Measurements from ENCODE around the gene GPR62.
A peak's percentile ranks its signal among the peaks of the same experiment; 100 is the strongest.

GPR62 gene

DNA sequence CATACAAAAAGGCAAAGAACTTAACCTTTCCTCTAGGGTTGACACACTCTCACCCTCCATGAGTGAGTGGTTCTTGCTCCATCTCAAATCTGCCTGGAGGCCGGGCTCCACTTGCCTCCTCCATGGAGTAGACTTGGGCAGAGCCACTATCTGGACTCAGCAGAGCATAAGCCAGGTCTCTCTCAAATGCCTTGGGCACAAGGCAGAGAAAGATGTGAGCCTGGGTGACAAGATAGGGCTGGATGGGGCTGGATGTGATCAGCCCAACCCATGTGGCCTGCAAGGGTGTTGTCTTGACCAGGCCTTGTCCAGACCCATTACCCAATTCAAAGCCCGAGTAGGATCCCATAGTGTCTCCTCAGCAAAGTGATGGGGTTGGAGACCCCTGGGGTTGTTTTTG, 44.7 kb downstream of the GPR62 start:
- Histone ChIP-seq H3K4me1 (ENCODE audit: control insufficient read depth in 1 of 2, insufficient read depth in 2 of 2, low read length in 2 of 2) (peaks cover 2 to 3% of the 10 kb centered on the region in 2 experiments), H3K4ac (ENCODE audit: low read depth, low read length) (no peak overlapping the region), H3K18ac (ENCODE audit: low read length) (no peak overlapping the region), H2BK120ac (ENCODE audit: insufficient read depth, low read length, poor library complexity) (no peak overlapping the region), H3K23ac (ENCODE audit: low read length) (no peak overlapping the region), H3K4me3 (ENCODE audit: low read depth, low read length) (peak overlapping the region; percentile 11), H3K14ac (ENCODE audit: low read length) (no peak overlapping the region), H4K12ac (ENCODE audit: low read depth, low read length) (no peak overlapping the region), H4K91ac (ENCODE audit: low read depth, low read length) (no peak overlapping the region), H3K27me3 (ENCODE audit: insufficient read depth, low read length) (no peaks in the 10 kb centered on the region), H2AK5ac (ENCODE audit: low read length) (no peak overlapping the region), H3K36me3 (ENCODE audit: control insufficient read depth in 1 of 2, insufficient read depth in 2 of 2, low read length in 2 of 2) (no peaks in the 10 kb centered on the region), H3K4me2 (ENCODE audit: low read length) (no peak overlapping the region), H2BK5ac (ENCODE audit: low read depth, low read length, poor library complexity) (no peak overlapping the region), H3K79me2 (ENCODE audit: control insufficient read depth, insufficient read depth, low read length, poor library complexity) (peaks cover 7% of the 10 kb centered on the region), H4K8ac (ENCODE audit: low read depth, low read length) (no peak overlapping the region), H3K9ac (ENCODE audit: low read length) (no peak overlapping the region), H3K9me3 (ENCODE audit: insufficient read depth, low read depth, low read length) (no peaks in the 10 kb centered on the region), H3K27ac (ENCODE audit: low read depth, low read length) (no peak overlapping the region), H3K79me1 (ENCODE audit: low read length) (peaks cover 8% of the 10 kb centered on the region), H2AFZ (ENCODE audit: insufficient read depth, low read length, poor library complexity) (no peak overlapping the region), H2BK12ac (ENCODE audit: low read length) (no peak overlapping the region)
- WGBS (ENCODE audit: extremely low coverage, insufficient coverage, insufficient read length), result no CpG with 5 or more reads among the region's 2 CpGs
- DNase-seq, result no peak

DNA sequence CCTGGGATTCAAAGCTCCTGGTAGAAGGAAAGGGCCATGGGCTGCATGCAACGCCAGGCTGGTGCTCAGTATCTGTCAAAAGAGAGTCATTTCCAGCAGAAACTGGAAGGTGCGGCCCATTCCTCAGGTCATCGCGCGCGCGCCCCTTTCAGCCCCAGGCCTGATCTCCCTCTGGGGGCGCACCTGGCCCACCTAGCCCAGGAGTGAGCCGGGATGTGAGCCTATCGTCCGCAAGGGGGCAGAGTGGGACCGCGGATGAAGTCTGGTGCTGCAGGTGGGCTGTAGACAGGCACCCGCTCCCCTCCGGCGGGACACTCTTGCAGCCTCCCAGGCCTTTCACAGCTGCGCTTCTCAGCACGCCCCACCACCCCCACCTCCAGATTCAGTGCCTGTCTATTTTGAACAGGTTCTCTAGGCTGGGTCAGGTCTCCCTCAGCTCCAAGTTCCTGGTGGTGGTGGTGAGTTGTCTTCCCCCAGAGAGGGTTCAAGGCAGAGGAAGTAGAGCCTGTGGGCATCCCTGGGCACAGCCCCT, 46.3 kb downstream of the GPR62 start:
- H4K12ac ChIP-seq (ENCODE audit: low read depth, low read length), result no peak overlapping the region
- H3K27ac ChIP-seq (ENCODE audit: low read depth, low read length), result no peak overlapping the region
- no peak overlapping the region for H3K4me3 ChIP-seq (ENCODE audit: low read depth, low read length)
- no CpG with 5 or more reads among the region's 18 CpGs for WGBS (ENCODE audit: extremely low coverage, insufficient coverage, insufficient read length)
- H3K4me1 ChIP-seq (ENCODE audit: control insufficient read depth in 1 of 2, insufficient read depth in 2 of 2, low read length in 2 of 2), result peaks cover 10% of the 10 kb centered on the region in 2 experiments
- H3K79me1 ChIP-seq (ENCODE audit: low read length), result no peaks in the 10 kb centered on the region
- no peaks in the 10 kb centered on the region for H3K9me3 ChIP-seq (ENCODE audit: insufficient read depth, low read depth, low read length)
- no peak overlapping the region for H2BK5ac ChIP-seq (ENCODE audit: low read depth, low read length, poor library complexity)
- no peaks in the 10 kb centered on the region for H3K79me2 ChIP-seq (ENCODE audit: control insufficient read depth, insufficient read depth, low read length, poor library complexity)
- H3K27me3 ChIP-seq (ENCODE audit: insufficient read depth, low read length), result no peaks in the 10 kb centered on the region
- H3K4ac ChIP-seq (ENCODE audit: low read depth, low read length), result no peak overlapping the region
- no peak overlapping the region for H4K91ac ChIP-seq (ENCODE audit: low read depth, low read length)
- H3K23ac ChIP-seq (ENCODE audit: low read length), result no peak overlapping the region
- no peak overlapping the region for H4K8ac ChIP-seq (ENCODE audit: low read depth, low read length)
- H3K36me3 ChIP-seq (ENCODE audit: control insufficient read depth in 1 of 2, insufficient read depth in 2 of 2, low read length in 2 of 2), result no peaks in the 10 kb centered on the region
- H2BK12ac ChIP-seq (ENCODE audit: low read length), result no peak overlapping the region
- no peak overlapping the region for H3K14ac ChIP-seq (ENCODE audit: low read length)
- no peak overlapping the region for H2BK120ac ChIP-seq (ENCODE audit: insufficient read depth, low read length, poor library complexity)
- H3K4me2 ChIP-seq (ENCODE audit: low read length), result no peak overlapping the region
- no peak overlapping the region for H2AK5ac ChIP-seq (ENCODE audit: low read length)
- no peak overlapping the region for H2AFZ ChIP-seq (ENCODE audit: insufficient read depth, low read length, poor library complexity)
- H3K9ac ChIP-seq (ENCODE audit: low read length), result no peak overlapping the region
- peak; percentile 50 to 82 for DNase-seq
- H3K18ac ChIP-seq (ENCODE audit: low read length), result no peak overlapping the region

DNA sequence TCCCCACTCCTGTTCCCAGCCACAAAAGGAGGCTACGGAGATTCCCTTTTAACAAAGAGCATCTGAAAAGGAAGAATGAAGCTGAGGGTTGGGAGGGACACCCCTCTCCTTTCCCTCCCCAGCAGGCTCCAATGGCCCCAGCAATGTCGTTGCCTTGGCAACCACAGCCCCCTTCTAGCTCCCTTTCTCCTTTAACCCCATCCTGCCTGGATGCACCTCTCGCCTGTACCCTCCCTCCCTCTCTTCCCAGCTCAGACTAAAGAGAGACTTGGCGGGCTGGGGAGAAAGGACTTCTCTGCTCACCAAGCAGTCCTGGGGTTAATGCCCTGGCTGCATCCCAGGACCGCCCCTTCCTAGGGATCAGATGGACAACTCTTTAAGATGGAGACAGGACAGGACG, 47.6 kb downstream of the GPR62 start:
- Histone ChIP-seq H3K27ac (ENCODE audit: low read depth, low read length) (no peak overlapping the region), H3K23ac (ENCODE audit: low read length) (no peak overlapping the region), H3K4me1 (ENCODE audit: control insufficient read depth in 1 of 2, insufficient read depth in 2 of 2, low read length in 2 of 2) (peaks cover 10% of the 10 kb centered on the region in 2 experiments), H2AFZ (ENCODE audit: insufficient read depth, low read length, poor library complexity) (no peak overlapping the region), H2BK12ac (ENCODE audit: low read length) (no peak overlapping the region), H3K4ac (ENCODE audit: low read depth, low read length) (no peak overlapping the region), H2BK120ac (ENCODE audit: insufficient read depth, low read length, poor library complexity) (no peak overlapping the region), H3K14ac (ENCODE audit: low read length) (no peak overlapping the region), H2AK5ac (ENCODE audit: low read length) (no peak overlapping the region), H3K18ac (ENCODE audit: low read length) (no peak overlapping the region), H3K36me3 (ENCODE audit: control insufficient read depth in 1 of 2, insufficient read depth in 2 of 2, low read length in 2 of 2) (no peaks in the 10 kb centered on the region), H4K91ac (ENCODE audit: low read depth, low read length) (no peak overlapping the region), H3K4me3 (ENCODE audit: low read depth, low read length) (no peak overlapping the region), H3K27me3 (ENCODE audit: insufficient read depth, low read length) (no peaks in the 10 kb centered on the region), H4K12ac (ENCODE audit: low read depth, low read length) (no peak overlapping the region), H3K9ac (ENCODE audit: low read length) (no peak overlapping the region), H4K8ac (ENCODE audit: low read depth, low read length) (no peak overlapping the region), H3K9me3 (ENCODE audit: insufficient read depth, low read depth, low read length) (no peaks in the 10 kb centered on the region), H3K79me1 (ENCODE audit: low read length) (no peaks in the 10 kb centered on the region), H3K79me2 (ENCODE audit: control insufficient read depth, insufficient read depth, low read length, poor library complexity) (no peaks in the 10 kb centered on the region), H2BK5ac (ENCODE audit: low read depth, low read length, poor library complexity) (no peak overlapping the region), H3K4me2 (ENCODE audit: low read length) (no peak overlapping the region)
- DNase-seq, result no peak
- no CpG with 5 or more reads among the region's 6 CpGs for WGBS (ENCODE audit: extremely low coverage, insufficient coverage, insufficient read length)

GRCh38 chr3:52004163-52004787, 49.1 kb downstream of the GPR62 start:
- H3K18ac ChIP-seq (ENCODE audit: low read length), result no peak overlapping the region
- H2BK12ac ChIP-seq (ENCODE audit: low read length), result no peak overlapping the region
- H4K8ac ChIP-seq (ENCODE audit: low read depth, low read length), result no peak overlapping the region
- H2AK5ac ChIP-seq (ENCODE audit: low read length), result no peak overlapping the region
- H3K36me3 ChIP-seq (ENCODE audit: control insufficient read depth in 1 of 2, insufficient read depth in 2 of 2, low read length in 2 of 2), result no peaks in the 10 kb centered on the region
- H3K9me3 ChIP-seq (ENCODE audit: insufficient read depth, low read depth, low read length), result no peaks in the 10 kb centered on the region
- peak overlapping the region; percentile 5 for H2AFZ ChIP-seq (ENCODE audit: insufficient read depth, low read length, poor library complexity)
- H3K9ac ChIP-seq (ENCODE audit: low read length), result no peak overlapping the region
- WGBS (ENCODE audit: extremely low coverage, insufficient coverage, insufficient read length), result no CpG with 5 or more reads among the region's 16 CpGs
- no peaks in the 10 kb centered on the region for H3K79me2 ChIP-seq (ENCODE audit: control insufficient read depth, insufficient read depth, low read length, poor library complexity)
- H2BK5ac ChIP-seq (ENCODE audit: low read depth, low read length, poor library complexity), result no peak overlapping the region
- H3K4me1 ChIP-seq (ENCODE audit: control insufficient read depth in 1 of 2, insufficient read depth in 2 of 2, low read length in 2 of 2), result peaks cover 7 to 10% of the 10 kb centered on the region in 2 experiments
- H4K91ac ChIP-seq (ENCODE audit: low read depth, low read length), result no peak overlapping the region
- H3K23ac ChIP-seq (ENCODE audit: low read length), result no peak overlapping the region
- no peak overlapping the region for H3K4me3 ChIP-seq (ENCODE audit: low read depth, low read length)
- DNase-seq, result no peak
- no peak overlapping the region for H3K27ac ChIP-seq (ENCODE audit: low read depth, low read length)
- no peak overlapping the region for H3K4me2 ChIP-seq (ENCODE audit: low read length)
- no peaks in the 10 kb centered on the region for H3K27me3 ChIP-seq (ENCODE audit: insufficient read depth, low read length)
- no peak overlapping the region for H3K14ac ChIP-seq (ENCODE audit: low read length)
- no peak overlapping the region for H2BK120ac ChIP-seq (ENCODE audit: insufficient read depth, low read length, poor library complexity)
- no peaks in the 10 kb centered on the region for H3K79me1 ChIP-seq (ENCODE audit: low read length)
- H4K12ac ChIP-seq (ENCODE audit: low read depth, low read length), result no peak overlapping the region
- no peak overlapping the region for H3K4ac ChIP-seq (ENCODE audit: low read depth, low read length)
